VCaP (cell line): Measurements from ENCODE around the gene JARID2.

Experiments
- H3K27ac ChIP-seq: fragments of 450-650 bp; 2 replicates; pipeline ENCODE4 v1.5.1; 2017
- CTCF ChIP-seq: fragments of 450-650 bp; conservative IDR thresholded peaks from 2 replicates; pipeline ENCODE4 v1.5.1; 2017; ENCODE audit warnings: mild to moderate bottlenecking, moderate library complexity

Gene JARID2

DNA sequence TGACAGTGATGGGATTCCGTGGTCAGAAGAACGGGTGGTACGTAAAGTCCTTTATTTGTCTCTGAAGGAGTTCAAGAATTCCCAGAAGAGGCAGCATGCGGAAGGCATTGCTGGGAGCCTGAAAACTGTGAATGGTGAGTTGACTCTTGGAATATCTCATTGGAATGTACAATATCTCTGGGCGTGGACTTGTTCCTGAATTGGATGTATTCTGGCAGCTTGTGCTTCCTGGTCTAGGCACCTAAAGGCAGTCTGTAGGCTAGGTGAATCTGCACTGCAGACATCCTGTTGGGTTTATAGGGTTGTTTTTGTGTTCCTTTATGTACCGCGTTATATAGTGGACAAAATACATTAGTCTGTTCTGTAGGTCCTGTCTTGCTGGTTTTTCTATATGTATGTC is 128.2 kb downstream of the JARID2 start:
- no peak for TF ChIP-seq CTCF
- H3K27ac ChIP-seq: no peak overlapping the region

- no peak for TF ChIP-seq CTCF
Observed at GRCh38 chr6:15375018-15375417, 129.1 kb downstream of the JARID2 start.

GRCh38 chr6:15375638-15376290 is 129.9 kb downstream of the JARID2 start:
- no peak for TF ChIP-seq CTCF
- no peak overlapping the region for H3K27ac ChIP-seq

More at GRCh38 chr6:15375018-15375417, 129.1 kb downstream of the JARID2 start:
- H3K27ac ChIP-seq: no peak overlapping the region

DNA sequence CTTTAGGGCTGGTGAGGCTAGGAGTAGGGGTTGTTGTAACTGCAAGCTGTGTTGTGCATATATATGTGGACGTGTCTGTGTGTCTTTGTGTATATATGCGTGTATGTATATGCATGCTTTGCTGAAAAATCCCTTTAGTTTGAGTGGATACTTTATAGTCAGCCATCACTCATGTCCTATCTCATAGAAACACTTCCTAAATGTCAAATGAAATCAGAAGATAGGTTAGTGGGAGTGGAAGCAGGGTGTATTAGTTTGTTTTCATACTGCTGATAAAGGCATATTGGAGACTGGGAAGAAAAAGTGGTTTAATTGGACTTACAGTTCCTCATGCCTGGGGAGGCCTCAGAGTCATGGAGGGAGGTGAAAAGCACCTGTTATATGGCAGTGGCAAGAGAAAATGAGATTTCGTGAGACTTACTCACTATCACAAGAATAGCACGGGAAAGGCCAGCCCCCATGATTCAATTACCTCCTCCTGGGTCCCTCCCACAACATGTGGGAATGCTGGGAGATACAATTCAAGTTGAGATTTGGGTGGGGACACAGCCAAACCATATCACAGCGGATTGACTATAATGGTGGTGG is 131.1 kb downstream of the JARID2 start:
- TF ChIP-seq CTCF: no peak
- H3K27ac ChIP-seq: no peak overlapping the region

DNA sequence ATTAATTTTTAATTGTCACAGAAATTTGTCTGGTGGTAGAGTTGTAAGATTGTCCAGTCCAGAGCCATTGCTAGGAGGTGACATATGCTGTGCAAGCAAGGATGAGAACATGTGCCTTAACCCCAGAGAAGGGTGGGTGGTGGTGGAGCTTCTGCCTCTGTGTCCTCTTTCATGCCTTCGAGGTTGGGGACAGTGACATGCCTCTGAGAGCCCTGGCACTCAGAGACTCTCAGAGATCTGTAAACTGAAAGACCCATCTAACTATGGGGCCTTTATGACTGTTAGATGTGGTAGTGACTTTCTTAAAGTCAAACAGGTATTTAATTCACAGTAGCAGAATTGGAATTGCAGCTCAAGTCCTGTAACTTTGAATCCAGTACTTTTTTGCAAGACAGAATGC is 132.4 kb downstream of the JARID2 start:
- TF ChIP-seq CTCF: no peak

GRCh38 chr6:15378866-15379265 is 133.0 kb downstream of the JARID2 start:
- TF ChIP-seq CTCF: no peak
- no peak overlapping the region for H3K27ac ChIP-seq

More for the DNA sequence above, 132.4 kb downstream of the JARID2 start:
- no peak overlapping the region for H3K27ac ChIP-seq

DNA sequence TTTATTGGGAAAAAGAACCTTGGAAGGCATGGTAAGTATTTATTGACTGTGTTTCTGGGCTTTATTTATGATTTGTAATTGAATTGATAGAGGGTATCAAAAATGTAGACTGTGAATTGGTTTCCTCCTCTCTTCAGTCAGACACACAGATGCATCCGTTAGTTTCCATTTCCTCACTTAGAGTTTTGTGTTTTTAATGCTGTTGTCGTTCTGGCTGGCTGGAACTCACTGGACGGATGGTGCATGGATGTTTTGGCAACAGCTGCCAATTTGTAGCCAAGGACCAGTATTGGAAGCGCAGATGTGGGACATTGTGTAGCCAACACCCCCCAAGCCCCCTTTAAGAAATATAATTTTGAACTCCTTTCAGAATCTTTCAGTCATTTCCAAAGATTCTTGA is 134.5 kb downstream of the JARID2 start:
- no peak overlapping the region for H3K27ac ChIP-seq
- no peak for TF ChIP-seq CTCF
